Left colon (tissue), 2 donors: ENCODE measurements around the gene AGO3. TPM values are rescaled to one million over a fixed set of nuclear protein-coding genes. Genes with fewer than 3 reads are reported as not detected.

ENCODE experiments used
- ATAC-seq: fragments of 200-7000 bp; cut with Tn5 transposase; one replicate; pipeline ENCODE4 v1.9.1; 2020; ENCODE audit warnings: mild to moderate bottlenecking, moderate library complexity
- DNase-seq, 2 donors: peaks; one replicate each; pipeline ENCODE4 v3.0.0-alpha.2; 2020
- intact Hi-C, 2 donors: fragments of 100-400 bp; cut with DNase I in 1 of 2; cut with micrococcal nuclease in 1 of 2; formaldehyde crosslinking; loops; one replicate each; pipeline versions ENCODE4 v1.11.2 to v1.14.0; 2022; cut with DNase I, micrococcal nuclease
- total RNA-seq, 2 donors: library from RNA; stranded (reverse); fragmentation: NEBNext Ultra II Directional; extraction: Animal tissue kit (Norgen Biotek cat#: 25700); gene quantifications; one replicate each; pipeline ENCODE4 v1.2.1, GENCODE V29; 2021
- donor health status: DM: no; HTN: no; CAD: no.
- donor health status: DM: yes; HTN: yes; CAD: no.

The AGO3 gene
- total RNA-seq, 2 donors from 2014 or later, result 17.8 to 19.7 TPM

- no peak for DNase-seq
- no peak for ATAC-seq
- intact Hi-C loops, result no loop called here
Observed at GRCh38 chr1:36062315-36062714, 131.4 kb downstream of the AGO3 start.

- ATAC-seq (no peak), DNase-seq (no peak)
- intact Hi-C loops, result no loop called here
Observed at GRCh38 chr1:36067871-36068270, 137.0 kb downstream of the AGO3 start.

GRCh38 chr1:36068866-36069265, 138.0 kb downstream of the AGO3 start:
- intact Hi-C loops, result no loop called here

GRCh38 chr1:36070349-36070748, 139.4 kb downstream of the AGO3 start:
- ATAC-seq, result no peak
- no peak for DNase-seq
- intact Hi-C loops, result no loop called here

More at GRCh38 chr1:36068866-36069265, 138.0 kb downstream of the AGO3 start:
- ATAC-seq (no peak), DNase-seq (no peak)

GRCh38 chr1:36076979-36077573, 146.2 kb downstream of the AGO3 start:
- intact Hi-C loops, result no loop called here
- ATAC-seq (no peak), DNase-seq (no peak)

- no peak for ATAC-seq
- intact Hi-C loops, result no loop called here
Observed at GRCh38 chr1:36080236-36080635, 149.3 kb downstream of the AGO3 start.

GRCh38 chr1:36080801-36081200, 149.9 kb downstream of the AGO3 start:
- intact Hi-C loops, result no loop called here
- DNase-seq, result no peak
- ATAC-seq, result no peak

More at GRCh38 chr1:36080236-36080635, 149.3 kb downstream of the AGO3 start:
- no peak for DNase-seq

- intact Hi-C loops, result no loop called here
- ATAC-seq (no peak), DNase-seq (no peak)
Observed at GRCh38 chr1:36081926-36082485, 151.1 kb downstream of the AGO3 start.

GRCh38 chr1:36083219-36083618, 152.3 kb downstream of the AGO3 start:
- DNase-seq (no peak), ATAC-seq (no peak)
- intact Hi-C loops, result no loop called here

- intact Hi-C loops, result no loop called here
- DNase-seq (no peak), ATAC-seq (no peak)
Observed at GRCh38 chr1:36083635-36084496, 153.0 kb downstream of the AGO3 start, which contains the start of gene TEKT2. Gene TEKT2, plus strand, starts transcription at chr1:36084094. Its CDS starts 828 bp downstream, at chr1:36084922.

GRCh38 chr1:36084497-36085115, 153.7 kb downstream of the AGO3 start:
- DNase-seq (no peak), ATAC-seq (no peak)
- intact Hi-C loops, result no loop called here

- ATAC-seq, result no peak
- intact Hi-C loops, result no loop called here
- DNase-seq, result no peak
Observed at GRCh38 chr1:36085126-36085525, 154.2 kb downstream of the AGO3 start.

GRCh38 chr1:36085686-36086526, 155.0 kb downstream of the AGO3 start:
- DNase-seq (no peak), ATAC-seq (no peak)
- intact Hi-C loops, result no loop called here

- DNase-seq (no peak), ATAC-seq (no peak)
- intact Hi-C loops, result no loop called here
Observed at GRCh38 chr1:36086529-36087232, 155.8 kb downstream of the AGO3 start.

- intact Hi-C loops, result no loop called here
- DNase-seq (no peak), ATAC-seq (no peak)
Observed at GRCh38 chr1:36087233-36088123, 156.6 kb downstream of the AGO3 start.

GRCh38 chr1:36088265-36088576, 157.3 kb downstream of the AGO3 start:
- ATAC-seq, result peak; percentile 2
- intact Hi-C loops, result no loop called here
- DNase-seq, result no peak
